DND-41 (cell line): Measurements from ENCODE around the gene C12orf57.

ENCODE experiments used
- ATAC-seq: fragments of 200-7000 bp; cut with Tn5 transposase; 3 replicates; pipeline ENCODE4 v1.9.1; 2021; ENCODE audit warnings: low read depth; ENCODE audit not compliant: insufficient read depth
- DNase-seq: peaks from one replicate; pipeline ENCODE4 v3.0.0-alpha.2; 2020
- H2AFZ ChIP-seq: 2 replicates; pipeline ENCODE4 v1.6.0; 2012; ENCODE audit warnings: low read depth, low read length
- H3K27ac ChIP-seq: 2 replicates; pipeline ENCODE4 v1.5.1; 2012; ENCODE audit warnings: low read length, inconsistent platforms
- H3K27me3 ChIP-seq: fragments of 200-600 bp; sonication (generic); 2 replicates; pipeline ENCODE4 v1.6.0; 2012; ENCODE audit warnings: low read length, mild to moderate bottlenecking, inconsistent platforms; ENCODE audit not compliant: insufficient read depth, poor library complexity
- H3K36me3 ChIP-seq: 2 replicates; pipeline ENCODE4 v1.5.1; 2012; ENCODE audit warnings: low read length, inconsistent platforms; ENCODE audit not compliant: insufficient read depth
- H3K4me1 ChIP-seq: 2 replicates; pipeline ENCODE4 v1.5.1; 2012; ENCODE audit warnings: mild to moderate bottlenecking, low read length; ENCODE audit not compliant: insufficient read depth
- H3K4me2 ChIP-seq: 2 replicates; pipeline ENCODE4 v1.6.0; 2012; ENCODE audit warnings: mild to moderate bottlenecking, moderate library complexity, low read length, inconsistent platforms; ENCODE audit not compliant: insufficient read depth
- H3K4me3 ChIP-seq, 2 experiments: fragments of 200-600 bp in 1 of 2; shearing (Covaris generic) in 1 of 2; 2 replicates each; pipeline ENCODE4 v1.5.1; 2012 to 2016; ENCODE audit warnings: inconsistent platforms in 2 of 2, low read length in 2 of 2, mild to moderate bottlenecking in 2 of 2, low read depth in 1 of 2, moderate library complexity in 1 of 2
- H3K79me2 ChIP-seq: 2 replicates; pipeline ENCODE4 v1.6.0; 2012; ENCODE audit warnings: low read length, inconsistent platforms; ENCODE audit not compliant: insufficient read depth
- H3K9ac ChIP-seq: 2 replicates; pipeline ENCODE4 v1.6.0; 2012; ENCODE audit warnings: low read depth, mild to moderate bottlenecking, inconsistent platforms, low read length, moderate library complexity
- H3K9me3 ChIP-seq: 2 replicates; pipeline ENCODE4 v1.5.1; 2012; ENCODE audit warnings: low read length, moderate library complexity, mild to moderate bottlenecking, inconsistent platforms; ENCODE audit not compliant: insufficient read depth, severe bottlenecking
- H4K20me1 ChIP-seq: 2 replicates; pipeline ENCODE4 v1.6.0; 2012; ENCODE audit warnings: low read length; ENCODE audit not compliant: insufficient read depth
- CTCF ChIP-seq: IDR thresholded peaks from 2 replicates; pipeline ENCODE4 v1.5.1; 2012; ENCODE audit warnings: borderline replicate concordance, low read length, moderate library complexity, mild to moderate bottlenecking; ENCODE audit not compliant: poor library complexity, severe bottlenecking; ENCODE audit errors: extremely low read depth
- EZH2 ChIP-seq: IDR thresholded peaks from 3 replicates; pipeline ENCODE4 v1.6.1; 2012; ENCODE audit warnings: borderline replicate concordance, low read depth, mild to moderate bottlenecking, moderate library complexity, low read length, inconsistent platforms; ENCODE audit not compliant: severe bottlenecking

The C12orf57 gene

DNA sequence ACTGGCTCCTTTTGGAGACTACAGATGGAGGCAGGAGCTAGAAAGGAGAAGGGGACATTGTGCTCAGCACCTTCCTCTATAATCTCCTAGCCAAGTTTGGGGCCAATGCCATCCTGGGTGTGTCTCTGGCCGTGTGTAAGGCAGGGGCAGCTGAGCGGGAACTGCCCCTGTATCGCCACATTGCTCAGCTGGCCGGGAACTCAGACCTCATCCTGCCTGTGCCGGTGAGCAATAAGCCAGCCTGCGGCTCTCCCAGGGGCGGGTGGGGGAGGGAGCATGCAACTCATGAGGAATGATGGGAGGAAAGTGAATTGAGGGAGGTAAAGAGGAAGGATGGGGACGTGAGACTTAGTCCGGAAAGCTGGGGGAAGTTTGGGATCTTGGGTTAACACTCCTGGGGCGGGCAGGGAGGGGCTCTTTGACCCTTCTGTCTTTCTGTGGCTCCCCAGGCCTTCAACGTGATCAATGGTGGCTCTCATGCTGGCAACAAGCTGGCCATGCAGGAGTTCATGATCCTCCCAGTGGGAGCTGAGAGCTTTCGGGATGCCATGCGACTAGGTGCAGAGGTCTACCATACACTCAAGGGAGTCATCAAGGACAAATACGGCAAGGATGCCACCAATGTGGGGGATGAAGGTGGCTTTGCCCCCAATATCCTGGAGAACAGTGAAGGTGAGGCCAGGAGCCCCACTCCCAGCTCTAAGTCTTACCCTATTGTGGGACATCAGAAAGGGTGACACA lies 26.2 kb upstream of the C12orf57 start:
- no peak for DNase-seq
- Histone ChIP-seq H3K9ac (no peak overlapping the region), H3K4me3 (no peak overlapping the region), H3K79me2 (peaks cover 33% of the 10 kb centered on the region), H2AFZ (no peak overlapping the region), H3K4me1 (peaks cover 38% of the 10 kb centered on the region), H3K27ac (no peak overlapping the region), H4K20me1 (peaks cover 10% of the 10 kb centered on the region), H3K9me3 (no peaks in the 10 kb centered on the region), H3K27me3 (no peaks in the 10 kb centered on the region), H3K4me2 (no peak overlapping the region), H3K36me3 (peaks cover 61% of the 10 kb centered on the region)
- TF ChIP-seq CTCF = no peak
- ATAC-seq = no peak

DNA sequence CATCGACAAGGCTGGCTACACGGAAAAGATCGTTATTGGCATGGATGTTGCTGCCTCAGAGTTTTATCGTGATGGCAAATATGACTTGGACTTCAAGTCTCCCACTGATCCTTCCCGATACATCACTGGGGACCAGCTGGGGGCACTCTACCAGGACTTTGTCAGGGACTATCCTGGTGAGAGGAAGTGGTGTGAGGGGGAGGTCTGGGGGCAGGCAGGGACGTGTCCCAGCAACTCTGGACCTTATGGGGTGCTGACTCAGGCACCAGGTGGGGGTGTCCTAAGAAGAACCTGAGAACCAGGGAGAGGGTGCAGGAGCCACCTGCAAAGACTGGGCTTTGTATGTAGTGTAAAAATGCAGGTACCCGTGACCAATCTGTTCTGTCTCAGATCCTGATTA lies 24.2 kb upstream of the C12orf57 start:
- no peak overlapping the region for H2AFZ ChIP-seq
- H3K9ac ChIP-seq = no peak overlapping the region
- H3K4me2 ChIP-seq = no peak overlapping the region
- ATAC-seq (no peak), DNase-seq (no peak)
- H3K4me1 ChIP-seq = peaks cover 35% of the 10 kb centered on the region
- no peaks in the 10 kb centered on the region for H3K9me3 ChIP-seq
- H3K36me3 ChIP-seq = peaks cover 74% of the 10 kb centered on the region
- peaks cover 24% of the 10 kb centered on the region for H3K79me2 ChIP-seq
- peaks cover 10% of the 10 kb centered on the region for H4K20me1 ChIP-seq
- TF ChIP-seq CTCF = no peak
- no peak for TF ChIP-seq EZH2
- no peaks in the 10 kb centered on the region for H3K27me3 ChIP-seq
- no peak overlapping the region for H3K4me3 ChIP-seq
- no peak overlapping the region for H3K27ac ChIP-seq

DNA sequence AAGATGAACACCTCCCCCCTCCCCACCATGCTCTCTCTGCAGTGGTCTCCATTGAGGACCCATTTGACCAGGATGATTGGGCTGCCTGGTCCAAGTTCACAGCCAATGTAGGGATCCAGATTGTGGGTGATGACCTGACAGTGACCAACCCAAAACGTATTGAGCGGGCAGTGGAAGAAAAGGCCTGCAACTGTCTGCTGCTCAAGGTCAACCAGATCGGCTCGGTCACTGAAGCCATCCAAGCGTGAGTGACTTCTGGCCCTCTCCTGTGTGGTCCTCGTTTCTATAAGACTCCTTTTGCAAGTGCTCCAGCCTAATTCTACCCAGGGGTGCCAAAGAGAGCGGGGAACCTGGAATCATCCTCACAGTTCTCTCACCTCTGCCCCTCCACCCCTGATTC lies 22.3 kb upstream of the C12orf57 start:
- Histone ChIP-seq H3K9ac (no peak overlapping the region), H3K4me2 (no peak overlapping the region), H3K27me3 (no peaks in the 10 kb centered on the region), H4K20me1 (peaks cover 3% of the 10 kb centered on the region; the same call in 1 of the 2 replicates), H2AFZ (no peak overlapping the region), H3K36me3 (peaks cover 64% of the 10 kb centered on the region), H3K4me1 (peaks cover 36% of the 10 kb centered on the region), H3K9me3 (no peaks in the 10 kb centered on the region), H3K27ac (no peak overlapping the region), H3K79me2 (peaks cover 4% of the 10 kb centered on the region; the same call in 1 of the 2 replicates), H3K4me3 (no peak overlapping the region)
- ATAC-seq (no peak), DNase-seq (no peak)
- no peak for TF ChIP-seq CTCF
